OCI-LY7 (cell line): ENCODE data around the gene PPP3CA. TPM values are rescaled to one million over a fixed set of nuclear protein-coding genes. Genes with fewer than 3 reads are reported as not detected.

ENCODE experiments used
- BruUV-seq: library from RNA; stranded (reverse); fragments of 400-500 nt; replicated peaks from 2 replicates; lab custom pipeline; 2021; lab: Mats Ljungman, UMichigan
- CTCF ChIA-PET: fragments of 300-600 bp; sonication (Branson Sonifier 250); formaldehyde crosslinking; loops from one replicate; lab custom pipeline; 2022; ENCODE audit warnings: antibody characterized with exemption; ENCODE audit not compliant: unreplicated experiment; lab: Charles Lee
- POLR2A ChIA-PET: fragments of 300-600 bp; sonication (Branson Sonifier 250); formaldehyde crosslinking; loops from one replicate; lab custom pipeline; 2022; ENCODE audit warnings: antibody characterized with exemption; lab: Charles Lee
- DNase-seq: peaks from one replicate; pipeline ENCODE4 v3.0.0-alpha.2; 2015; ENCODE audit warnings: low spot score
- H2AFZ ChIP-seq: fragments of 200-600 bp; sonication (generic), shearing (Covaris generic); 2 replicates; pipeline ENCODE4 v1.6.1; 2014; ENCODE audit warnings: mild to moderate bottlenecking, antibody characterized with exemption, low read length, moderate library complexity
- H3K27ac ChIP-seq: fragments of 200-600 bp; sonication (generic); 2 replicates; pipeline ENCODE4 v1.5.1; 2014; ENCODE audit warnings: mixed run types, low read depth, mild to moderate bottlenecking, moderate library complexity, low read length, inconsistent platforms; ENCODE audit not compliant: poor library complexity, severe bottlenecking
- H3K36me3 ChIP-seq: fragments of 200-600 bp; sonication (generic); 2 replicates; pipeline ENCODE4 v1.6.1; 2014; ENCODE audit warnings: mild to moderate bottlenecking, antibody characterized with exemption, low read length, moderate library complexity, mixed read lengths; ENCODE audit not compliant: insufficient read depth
- H3K4me1 ChIP-seq: fragments of 200-600 bp; sonication (generic); 2 replicates; pipeline ENCODE4 v1.5.1; 2014; ENCODE audit warnings: mild to moderate bottlenecking, low read length; ENCODE audit not compliant: insufficient read depth, poor library complexity, severe bottlenecking
- H3K4me2 ChIP-seq: fragments of 200-600 bp; sonication (generic); 2 replicates; pipeline ENCODE4 v1.6.1; 2014; ENCODE audit warnings: mild to moderate bottlenecking, low read length
- H3K4me3 ChIP-seq: fragments of 200-600 bp; sonication (generic); 2 replicates; pipeline ENCODE4 v1.5.1; 2014; ENCODE audit warnings: mild to moderate bottlenecking, low read depth, low read length; ENCODE audit not compliant: poor library complexity, severe bottlenecking
- H3K79me2 ChIP-seq: fragments of 200-600 bp; sonication (generic); 2 replicates; pipeline ENCODE4 v1.6.1; 2016; ENCODE audit warnings: low read depth, mild to moderate bottlenecking, low read length, moderate library complexity, mixed read lengths; ENCODE audit not compliant: insufficient read depth
- H3K9me2 ChIP-seq: fragments of 200-600 bp; sonication (generic); 2 replicates; pipeline ENCODE4 v1.6.1; 2016; ENCODE audit warnings: mild to moderate bottlenecking, low read length, mixed read lengths; ENCODE audit not compliant: insufficient read depth
- H3K9me3 ChIP-seq: fragments of 200-600 bp; sonication (generic); 2 replicates; pipeline ENCODE4 v1.6.1; 2014; ENCODE audit warnings: mild to moderate bottlenecking, mixed run types, low read length, mixed read lengths
- H4K20me1 ChIP-seq: fragments of 200-600 bp; sonication (generic); 2 replicates; pipeline ENCODE4 v1.6.1; 2014; ENCODE audit warnings: mild to moderate bottlenecking, antibody characterized with exemption, low read length, moderate library complexity, mixed read lengths; ENCODE audit not compliant: insufficient read depth
- EZH2phosphoT487 ChIP-seq: fragments of 200-600 bp; sonication (generic); IDR thresholded peaks from 2 replicates; pipeline ENCODE4 v1.6.1; 2018; ENCODE audit warnings: low read depth, borderline replicate concordance, mild to moderate bottlenecking, mixed run types, antibody characterized with exemption, low read length, moderate library complexity, mixed read lengths
- intact Hi-C: fragments of 100-400 bp; cut with micrococcal nuclease; formaldehyde crosslinking; loops from one replicate; pipeline ENCODE4 v1.10.0; 2022; ENCODE audit not compliant: unreplicated experiment
- total RNA-seq, 2 experiments: library from RNA; depleted of rRNA in 1 of 2; stranded (reverse); fragments of >200 nt in 1 of 2; shearing (Covaris generic) in 1 of 2; gene quantifications; 2 replicates each; pipeline ENCODE4 v1.2.3, GENCODE V29; 2014 to 2022
- TF ChIP-seq, protein P1 (sequence below): fragments of 200-600 bp; sonication (generic); conservative IDR thresholded peaks from 2 replicates; pipeline ENCODE4 v1.5.1; 2014; ENCODE audit warnings: mild to moderate bottlenecking, antibody characterized with exemption, low read length, moderate library complexity, mixed read lengths

Gene PPP3CA
- total RNA-seq, 2 experiments from 2014 or later: 9.2 to 13.6 TPM

DNA sequence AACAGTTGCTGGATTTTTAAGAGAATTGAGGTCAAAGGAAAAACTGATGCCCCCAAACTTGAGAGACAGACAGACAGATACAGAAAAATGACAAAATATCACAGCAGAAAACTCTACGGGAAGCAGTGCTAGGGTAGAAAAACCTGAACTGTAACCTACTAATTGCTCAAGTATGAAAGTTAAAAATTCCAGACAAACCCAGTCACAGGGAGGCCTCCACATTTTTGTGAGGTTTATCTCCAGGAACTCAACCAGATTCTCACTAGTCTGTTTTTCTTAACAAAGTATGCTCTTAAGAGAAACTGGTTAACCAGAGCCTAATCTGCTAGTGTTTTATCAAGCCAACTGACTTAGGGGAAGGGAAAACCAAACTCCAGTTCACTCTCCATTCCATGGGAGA lies 19.9 kb upstream of the PPP3CA start:
- Histone ChIP-seq H3K9me3 (0 out of 2 replicates have a peak, but pooled peaks cover 8% of the 10 kb centered on the region), H3K9me2 (no peaks in the 10 kb centered on the region), H2AFZ (no peak overlapping the region), H3K4me1 (no peaks in the 10 kb centered on the region), H3K27ac (no peak overlapping the region), H4K20me1 (no peaks in the 10 kb centered on the region), H3K4me2 (no peak overlapping the region), H3K36me3 (no peaks in the 10 kb centered on the region), H3K4me3 (no peak overlapping the region), H3K79me2 (no peaks in the 10 kb centered on the region)
- BruUV-seq: no TSS peak
- intact Hi-C loops: no loop called here
- no peak for DNase-seq
- ChIA-PET POLR2A (interaction anchor here (0.7 to 1.1 kb wide), 2 partner anchors 11 to 326 kb away, joined by 3 to 4 read pairs; no protein-coding TSS in a partner anchor), CTCF (no interaction called here)
- TF ChIP-seq EZH2phosphoT487: no peak
- TF ChIP-seq, protein P1, sequence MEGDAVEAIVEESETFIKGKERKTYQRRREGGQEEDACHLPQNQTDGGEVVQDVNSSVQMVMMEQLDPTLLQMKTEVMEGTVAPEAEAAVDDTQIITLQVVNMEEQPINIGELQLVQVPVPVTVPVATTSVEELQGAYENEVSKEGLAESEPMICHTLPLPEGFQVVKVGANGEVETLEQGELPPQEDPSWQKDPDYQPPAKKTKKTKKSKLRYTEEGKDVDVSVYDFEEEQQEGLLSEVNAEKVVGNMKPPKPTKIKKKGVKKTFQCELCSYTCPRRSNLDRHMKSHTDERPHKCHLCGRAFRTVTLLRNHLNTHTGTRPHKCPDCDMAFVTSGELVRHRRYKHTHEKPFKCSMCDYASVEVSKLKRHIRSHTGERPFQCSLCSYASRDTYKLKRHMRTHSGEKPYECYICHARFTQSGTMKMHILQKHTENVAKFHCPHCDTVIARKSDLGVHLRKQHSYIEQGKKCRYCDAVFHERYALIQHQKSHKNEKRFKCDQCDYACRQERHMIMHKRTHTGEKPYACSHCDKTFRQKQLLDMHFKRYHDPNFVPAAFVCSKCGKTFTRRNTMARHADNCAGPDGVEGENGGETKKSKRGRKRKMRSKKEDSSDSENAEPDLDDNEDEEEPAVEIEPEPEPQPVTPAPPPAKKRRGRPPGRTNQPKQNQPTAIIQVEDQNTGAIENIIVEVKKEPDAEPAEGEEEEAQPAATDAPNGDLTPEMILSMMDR: no peak

DNA sequence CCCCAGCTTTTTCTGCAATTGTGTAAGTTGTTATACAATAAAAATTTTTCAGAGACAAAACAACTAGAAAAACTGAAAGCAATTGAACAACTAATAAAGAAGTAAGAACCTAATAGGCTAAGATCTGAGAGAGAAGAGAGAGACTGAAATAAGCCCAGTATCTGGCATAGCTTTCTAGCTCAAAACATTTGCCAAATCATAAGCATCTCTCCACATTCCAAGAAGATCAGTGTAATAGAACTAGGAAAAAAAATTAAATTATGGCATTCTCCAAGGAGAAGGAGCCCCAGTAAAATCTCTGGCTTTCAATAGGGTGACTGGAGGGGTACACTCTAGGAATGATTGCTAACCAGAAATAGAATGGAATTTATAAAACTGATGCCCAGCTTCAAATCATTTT lies 19.0 kb upstream of the PPP3CA start:
- ChIA-PET CTCF (no interaction called here), POLR2A (interaction anchor here (0.5 to 1.1 kb wide), 3 partner anchors 10 to 326 kb away, joined by 3 to 4 read pairs (median 3); no protein-coding TSS in a partner anchor)
- DNase-seq: no peak
- Histone ChIP-seq H3K27ac (no peak overlapping the region), H2AFZ (no peak overlapping the region), H3K4me2 (no peak overlapping the region), H3K9me3 (0 out of 2 replicates have a peak, but pooled peaks cover 8% of the 10 kb centered on the region), H3K4me1 (no peaks in the 10 kb centered on the region), H3K9me2 (no peaks in the 10 kb centered on the region), H3K4me3 (no peak overlapping the region), H4K20me1 (no peaks in the 10 kb centered on the region), H3K79me2 (no peaks in the 10 kb centered on the region), H3K36me3 (no peaks in the 10 kb centered on the region)
- intact Hi-C loops: no loop called here
- TF ChIP-seq, protein P1: no peak
- no peak for TF ChIP-seq EZH2phosphoT487
- BruUV-seq: no TSS peak

DNA sequence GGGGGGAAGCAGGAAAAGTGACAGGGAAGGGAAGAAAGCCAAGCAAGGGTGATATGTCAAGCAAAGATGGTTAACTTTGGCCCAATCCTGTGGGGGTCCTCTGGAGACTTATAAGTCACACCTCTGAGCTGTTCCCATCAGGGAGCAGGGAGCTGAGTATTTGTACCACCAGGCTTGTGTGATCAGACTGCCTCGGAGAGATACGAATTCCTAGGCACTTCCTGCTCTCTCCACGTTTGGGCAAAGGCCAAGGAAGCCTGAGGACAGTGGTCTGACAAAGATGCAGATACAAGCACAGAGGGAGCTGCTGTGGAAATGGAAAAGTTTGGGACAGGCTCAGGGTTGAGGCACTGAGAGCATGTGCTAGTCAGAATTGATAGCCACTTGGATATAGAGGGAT lies 10.4 kb upstream of the PPP3CA start:
- H3K4me1 ChIP-seq: peaks cover 28% of the 10 kb centered on the region
- H4K20me1 ChIP-seq: no peaks in the 10 kb centered on the region
- H3K79me2 ChIP-seq: no peaks in the 10 kb centered on the region
- no peaks in the 10 kb centered on the region for H3K9me2 ChIP-seq
- ChIA-PET POLR2A (no interaction called here), CTCF (no interaction called here)
- no peak for DNase-seq
- no peak overlapping the region for H3K4me2 ChIP-seq
- H3K4me3 ChIP-seq: no peak overlapping the region
- intact Hi-C loops: no loop called here
- TF ChIP-seq EZH2phosphoT487: no peak
- TF ChIP-seq, protein P1: no peak
- no peaks in the 10 kb centered on the region for H3K9me3 ChIP-seq
- no peak overlapping the region for H2AFZ ChIP-seq
- H3K27ac ChIP-seq: no peak overlapping the region
- no peaks in the 10 kb centered on the region for H3K36me3 ChIP-seq
- no TSS peak for BruUV-seq
